CD14-positive monocyte (primary cell): ENCODE measurements around the gene ATP6V0E1. TPM values are rescaled to one million over a fixed set of nuclear protein-coding genes. Genes with fewer than 3 reads are reported as not detected.

ENCODE experiments used
- DNase-seq, 3 donors: peaks; one replicate each; pipeline ENCODE4 v3.0.0-alpha.2; 2011 to 2022
- H2AFZ ChIP-seq: 2 replicates; pipeline ENCODE4 v1.6.0; 2012; ENCODE audit warnings: mild to moderate bottlenecking, low read depth, low read length, inconsistent platforms; ENCODE audit not compliant: insufficient read depth, poor library complexity, severe bottlenecking
- H3K27ac ChIP-seq, 2 donors: 1 replicate in 1 of 2; 2 replicates in 1 of 2; pipeline ENCODE4 v1.5.1; 2012 to 2013; ENCODE audit warnings: low read length in 2 of 2, control low read depth in 1 of 2, inconsistent platforms in 1 of 2, low read depth in 1 of 2, mild to moderate bottlenecking in 1 of 2
- H3K27me3 ChIP-seq, 2 donors: one replicate each; pipeline versions ENCODE4 v1.6.0 to v1.6.1; 2011 to 2013; ENCODE audit warnings: low read length in 2 of 2; ENCODE audit not compliant: control insufficient read depth in 2 of 2, insufficient read depth in 2 of 2
- H3K36me3 ChIP-seq, 2 donors: replicated peaks in 1 of 2; 1 replicate in 1 of 2; 2 replicates in 1 of 2; pipeline versions ENCODE4 v1.5.1 to v1.6.1; 2012 to 2013; ENCODE audit warnings: low read length in 2 of 2, control low read depth in 1 of 2, inconsistent platforms in 1 of 2, mild to moderate bottlenecking in 1 of 2; ENCODE audit not compliant: insufficient read depth in 2 of 2, control insufficient read depth in 1 of 2
- H3K4me1 ChIP-seq, 2 donors: 1 replicate in 1 of 2; 2 replicates in 1 of 2; pipeline versions ENCODE4 v1.5.1 to v1.6.1; 2012 to 2013; ENCODE audit warnings: low read length in 2 of 2, control low read depth in 1 of 2, inconsistent platforms in 1 of 2, mild to moderate bottlenecking in 1 of 2, moderate library complexity in 1 of 2; ENCODE audit not compliant: insufficient read depth in 2 of 2, control insufficient read depth in 1 of 2
- H3K4me2 ChIP-seq: replicated peaks from 2 replicates; pipeline ENCODE3; 2012; ENCODE audit warnings: low read length, moderate library complexity, mild to moderate bottlenecking; ENCODE audit not compliant: poor library complexity, severe bottlenecking; ENCODE audit errors: extremely low read depth
- H3K4me3 ChIP-seq, 3 experiments: fragments of 200-600 bp in 1 of 3; sonication (generic) in 1 of 3; replicated peaks in 1 of 3; 1 replicate in 2 of 3; 2 replicates in 1 of 3; pipeline ENCODE4 v1.5.1; 2011 to 2013; ENCODE audit warnings: low read length in 3 of 3, mild to moderate bottlenecking in 3 of 3, control low read depth in 2 of 3, low read depth in 2 of 3, inconsistent platforms in 1 of 3, moderate library complexity in 1 of 3
- H3K79me2 ChIP-seq: 2 replicates; pipeline ENCODE4 v1.6.0; 2012; ENCODE audit warnings: mild to moderate bottlenecking, control low read depth, inconsistent platforms, low read length, moderate library complexity; ENCODE audit not compliant: insufficient read depth
- H3K9ac ChIP-seq: 2 replicates; pipeline ENCODE4 v1.6.0; 2017; ENCODE audit warnings: low read length, mild to moderate bottlenecking; ENCODE audit not compliant: insufficient read depth, poor library complexity, severe bottlenecking
- H3K9me3 ChIP-seq, 2 donors: replicated peaks in 1 of 2; 1 replicate in 1 of 2; 2 replicates in 1 of 2; pipeline versions ENCODE4 v1.5.1 to v1.6.1; 2012 to 2013; ENCODE audit warnings: low read length in 2 of 2, control low read depth in 1 of 2; ENCODE audit not compliant: control insufficient read depth in 1 of 2, insufficient read depth in 1 of 2
- H4K20me1 ChIP-seq: 2 replicates; pipeline ENCODE4 v1.6.0; 2012; ENCODE audit warnings: mild to moderate bottlenecking, low read length, control low read depth, moderate library complexity; ENCODE audit not compliant: insufficient read depth
- H3K27ac Mint-ChIP-seq, 7 donors: one replicate each; pipeline ENCODE4 v1.8.0; 2020; ENCODE audit warnings: mild to moderate bottlenecking in 7 of 7, mixed read lengths in 7 of 7, moderate library complexity in 6 of 7, inconsistent platforms in 2 of 7
- H3K27me3 Mint-ChIP-seq, 3 donors: one replicate each; pipeline ENCODE4 v1.8.0; 2021 to 2022; ENCODE audit warnings: low read depth in 3 of 3, mild to moderate bottlenecking in 3 of 3, mixed read lengths in 3 of 3, moderate library complexity in 3 of 3, inconsistent platforms in 1 of 3
- H3K36me3 Mint-ChIP-seq, 2 donors: one replicate each; pipeline ENCODE4 v1.8.0; 2020; ENCODE audit warnings: mixed read lengths in 2 of 2, inconsistent platforms in 1 of 2, mild to moderate bottlenecking in 1 of 2
- H3K4me1 Mint-ChIP-seq: one replicate; pipeline ENCODE4 v1.8.0; 2020; ENCODE audit warnings: mild to moderate bottlenecking, mixed read lengths
- H3K4me3 Mint-ChIP-seq, 2 donors: one replicate each; pipeline ENCODE4 v1.8.0; 2020; ENCODE audit warnings: mild to moderate bottlenecking in 2 of 2, mixed read lengths in 2 of 2, moderate library complexity in 1 of 2
- H3K9me3 Mint-ChIP-seq, 7 donors: one replicate each; pipeline ENCODE4 v1.8.0; 2020 to 2022; ENCODE audit warnings: mixed read lengths in 7 of 7, mild to moderate bottlenecking in 6 of 7, moderate library complexity in 6 of 7, inconsistent platforms in 2 of 7
- WGBS: methylation state at CpG from one replicate; pipeline ENCODE4 v1.1.5; 2013; ENCODE audit warnings: missing lambda C conversion rate; ENCODE audit not compliant: insufficient coverage; 5-methylcytosine and 5-hydroxymethylcytosine counted together
- intact Hi-C, 2 donors: fragments of 100-400 bp; cut with micrococcal nuclease; formaldehyde crosslinking; loops; one replicate each; pipeline versions ENCODE4 v1.15.0 to v1.15.1; 2023
- polyA plus RNA-seq, 3 donors: library from polyadenylated mRNA; depleted of rRNA in 1 of 3; unstranded in 2 of 3; stranded (reverse) in 1 of 3; fragments of 300-500 nt in 2 of 3; fragments of >200 nt in 1 of 3; fragmentation: Illumina TruSeq in 2 of 3; gene quantifications; 1 replicate in 2 of 3; 2 replicates in 1 of 3; pipeline ENCODE4 v1.2.3, GENCODE V29; 2012 to 2021
- TF ChIP-seq, protein P1 (sequence below): fragments of 200-600 bp; IDR thresholded peaks from one replicate; pipeline ENCODE4 v1.8.0; 2022; ENCODE audit warnings: antibody characterized with exemption, mild to moderate bottlenecking

ATP6V0E1 gene
- polyA plus RNA-seq, 3 donors = 216 to 760 (median 698) TPM

- 94% methylated on average over 3 of the region's 8 CpGs for WGBS
- Histone ChIP-seq H3K9ac (no peak overlapping the region), H3K36me3 (peaks cover 38 to 90% of the 10 kb centered on the region in 2 donors), H4K20me1 (peaks cover 100% of the 10 kb centered on the region), H3K27me3 (no peaks in the 10 kb centered on the region), H3K27ac (no peak overlapping the region), H3K9me3 (no peaks in the 10 kb centered on the region), H3K4me3 (no peak overlapping the region), H3K79me2 (peaks cover 100% of the 10 kb centered on the region), H3K4me2 (no peak overlapping the region), H3K4me1 (peaks cover 11 to 16% of the 10 kb centered on the region in 2 donors), H2AFZ (no peak overlapping the region)
- H3K36me3 Mint-ChIP-seq = peaks cover 40 to 82% of the 10 kb centered on the region in 2 donors
- H3K9me3 Mint-ChIP-seq = peaks cover 0 to 2% (median 0%) of the 10 kb centered on the region in 7 donors
- peaks cover 36% of the 10 kb centered on the region for H3K4me1 Mint-ChIP-seq
- TF ChIP-seq, protein P1, sequence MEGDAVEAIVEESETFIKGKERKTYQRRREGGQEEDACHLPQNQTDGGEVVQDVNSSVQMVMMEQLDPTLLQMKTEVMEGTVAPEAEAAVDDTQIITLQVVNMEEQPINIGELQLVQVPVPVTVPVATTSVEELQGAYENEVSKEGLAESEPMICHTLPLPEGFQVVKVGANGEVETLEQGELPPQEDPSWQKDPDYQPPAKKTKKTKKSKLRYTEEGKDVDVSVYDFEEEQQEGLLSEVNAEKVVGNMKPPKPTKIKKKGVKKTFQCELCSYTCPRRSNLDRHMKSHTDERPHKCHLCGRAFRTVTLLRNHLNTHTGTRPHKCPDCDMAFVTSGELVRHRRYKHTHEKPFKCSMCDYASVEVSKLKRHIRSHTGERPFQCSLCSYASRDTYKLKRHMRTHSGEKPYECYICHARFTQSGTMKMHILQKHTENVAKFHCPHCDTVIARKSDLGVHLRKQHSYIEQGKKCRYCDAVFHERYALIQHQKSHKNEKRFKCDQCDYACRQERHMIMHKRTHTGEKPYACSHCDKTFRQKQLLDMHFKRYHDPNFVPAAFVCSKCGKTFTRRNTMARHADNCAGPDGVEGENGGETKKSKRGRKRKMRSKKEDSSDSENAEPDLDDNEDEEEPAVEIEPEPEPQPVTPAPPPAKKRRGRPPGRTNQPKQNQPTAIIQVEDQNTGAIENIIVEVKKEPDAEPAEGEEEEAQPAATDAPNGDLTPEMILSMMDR = no peak
- no peak for DNase-seq
- no peaks in the 10 kb centered on the region for H3K27me3 Mint-ChIP-seq
- intact Hi-C loops = no loop called here
- peak overlapping the region in 2 of 7 donors; percentile 7 to 23 for H3K27ac Mint-ChIP-seq
- no peak overlapping the region for H3K4me3 Mint-ChIP-seq
Observed at GRCh38 chr5:172990776-172991175, 7.2 kb downstream of the ATP6V0E1 start.

- WGBS = no CpG with 5 or more reads among the region's 2 CpGs
- H2AFZ ChIP-seq = no peak overlapping the region
- Mint-ChIP-seq H3K27ac (peak overlapping the region in 2 of 7 donors; percentile 43 to 78), H3K4me1 (peaks cover 14% of the 10 kb centered on the region), H3K4me3 (no peak overlapping the region), H3K27me3 (no peaks in the 10 kb centered on the region), H3K36me3 (peaks cover 42 to 92% of the 10 kb centered on the region in 2 donors), H3K9me3 (peaks cover 0 to 2% (median 0%) of the 10 kb centered on the region in 7 donors)
- no peak overlapping the region for H3K9ac ChIP-seq
- DNase-seq = no peak
- peaks cover 99% of the 10 kb centered on the region for H3K79me2 ChIP-seq
- H3K36me3 ChIP-seq = peaks cover 51 to 93% of the 10 kb centered on the region in 2 donors
- H3K4me2 ChIP-seq = no peak overlapping the region
- H3K4me1 ChIP-seq = no peaks in the 10 kb centered on the region
- peaks cover 100% of the 10 kb centered on the region for H4K20me1 ChIP-seq
- intact Hi-C loops = no loop called here
- H3K4me3 ChIP-seq = no peak overlapping the region
- TF ChIP-seq, protein P1 = no peak
- H3K9me3 ChIP-seq = no peaks in the 10 kb centered on the region
- H3K27me3 ChIP-seq = no peaks in the 10 kb centered on the region
- peak overlapping the region in 1 of 2 donors; percentile 11 for H3K27ac ChIP-seq
Observed at GRCh38 chr5:172994405-172994804, 10.8 kb downstream of the ATP6V0E1 start.
